ENCODE results near the gene LAYN.

Gene LAYN

GRCh38 chr11:111592491-111592890, 52.0 kb downstream of the LAYN start:
- H3K27ac ChIP-seq (ENCODE audit: low read depth, low read length): no peak overlapping the region
- TF ChIP-seq EZH2phosphoT487 (IDR thresholded peaks at IDR 0.05; ENCODE audit: borderline replicate concordance, low read length): no peak
- no peak for TF ChIP-seq CTCF (IDR thresholded peaks at IDR 0.05; ENCODE audit: low read depth, low read length, poor library complexity, severe bottlenecking)
- no peaks in the 10 kb centered on the region for H3K9me2 ChIP-seq (replicated peaks; ENCODE audit: control insufficient read depth, low read length)
- H4K20me1 ChIP-seq (ENCODE audit: control insufficient read depth, insufficient read depth, low read depth, low read length): no peaks in the 10 kb centered on the region
- H3F3A ChIP-seq (ENCODE audit: control insufficient read depth, insufficient read depth): no peaks in the 10 kb centered on the region
- H3K4me2 ChIP-seq (ENCODE audit: low read length): no peak overlapping the region
- H3K79me2 ChIP-seq (ENCODE audit: control insufficient read depth, low read length): no peaks in the 10 kb centered on the region
- H3K36me3 ChIP-seq (ENCODE audit: control insufficient read depth, low read length): no peaks in the 10 kb centered on the region
- no peak overlapping the region for H3K4me3 ChIP-seq (ENCODE audit: low read length)
- peaks cover 5% of the 10 kb centered on the region; the same call in 1 of the 2 replicates for H3K27me3 ChIP-seq (ENCODE audit: control insufficient read depth, low read length)
- H3K4me1 ChIP-seq (ENCODE audit: control insufficient read depth, low read length): peaks cover 6% of the 10 kb centered on the region; the same call in 1 of the 2 replicates
- H3K9me3 ChIP-seq (ENCODE audit: control insufficient read depth, insufficient read depth, low read length): no peaks in the 10 kb centered on the region; the same call in 1 of the 2 replicates

- Histone ChIP-seq H3K79me2 (ENCODE audit: control insufficient read depth, low read length) (no peaks in the 10 kb centered on the region), H3K9me2 (replicated peaks; ENCODE audit: control insufficient read depth, low read length) (no peaks in the 10 kb centered on the region), H3K4me3 (ENCODE audit: low read length) (no peak overlapping the region), H3F3A (ENCODE audit: control insufficient read depth, insufficient read depth) (0 out of 2 replicates have a peak, but pooled peaks cover 3% of the 10 kb centered on the region), H3K27ac (ENCODE audit: low read depth, low read length) (no peak overlapping the region), H3K36me3 (ENCODE audit: control insufficient read depth, low read length) (no peaks in the 10 kb centered on the region), H3K4me1 (ENCODE audit: control insufficient read depth, low read length) (peaks cover 9% of the 10 kb centered on the region), H4K20me1 (ENCODE audit: control insufficient read depth, insufficient read depth, low read depth, low read length) (no peaks in the 10 kb centered on the region), H3K9me3 (ENCODE audit: control insufficient read depth, insufficient read depth, low read length) (no peaks in the 10 kb centered on the region; the same call in 1 of the 2 replicates), H3K27me3 (ENCODE audit: control insufficient read depth, low read length) (no peaks in the 10 kb centered on the region), H3K4me2 (ENCODE audit: low read length) (no peak overlapping the region)
- TF ChIP-seq EZH2phosphoT487 (IDR thresholded peaks at IDR 0.05; ENCODE audit: borderline replicate concordance, low read length): no peak
Observed at GRCh38 chr11:111596319-111596718, 55.8 kb downstream of the LAYN start.

- H4K20me1 ChIP-seq (ENCODE audit: control insufficient read depth, insufficient read depth, low read depth, low read length): peaks cover 2% of the 10 kb centered on the region; the same call in 1 of the 2 replicates
- no peak overlapping the region for H3K4me2 ChIP-seq (ENCODE audit: low read length)
- no peak overlapping the region for H3K27ac ChIP-seq (ENCODE audit: low read depth, low read length)
- H3K4me3 ChIP-seq (ENCODE audit: low read length): no peak overlapping the region
- H3K4me1 ChIP-seq (ENCODE audit: control insufficient read depth, low read length): peaks cover 14% of the 10 kb centered on the region
- H3K79me2 ChIP-seq (ENCODE audit: control insufficient read depth, low read length): peaks cover 8% of the 10 kb centered on the region
- TF ChIP-seq EZH2phosphoT487 (IDR thresholded peaks at IDR 0.05; ENCODE audit: borderline replicate concordance, low read length): no peak
- no peak for TF ChIP-seq CTCF (IDR thresholded peaks at IDR 0.05; ENCODE audit: low read depth, low read length, poor library complexity, severe bottlenecking)
- 0 out of 2 replicates have a peak, but pooled peaks cover 4% of the 10 kb centered on the region for H3F3A ChIP-seq (ENCODE audit: control insufficient read depth, insufficient read depth)
- H3K9me3 ChIP-seq (ENCODE audit: control insufficient read depth, insufficient read depth, low read length): no peaks in the 10 kb centered on the region; the same call in 1 of the 2 replicates
- no peaks in the 10 kb centered on the region for H3K9me2 ChIP-seq (replicated peaks; ENCODE audit: control insufficient read depth, low read length)
- H3K36me3 ChIP-seq (ENCODE audit: control insufficient read depth, low read length): peaks cover 2% of the 10 kb centered on the region; the same call in 1 of the 2 replicates
- no peaks in the 10 kb centered on the region for H3K27me3 ChIP-seq (ENCODE audit: control insufficient read depth, low read length)
Observed at GRCh38 chr11:111598148-111598547, 57.6 kb downstream of the LAYN start.

GRCh38 chr11:111598559-111598958, 58.0 kb downstream of the LAYN start:
- Histone ChIP-seq H3K4me3 (ENCODE audit: low read length) (no peak overlapping the region), H3K27ac (ENCODE audit: low read depth, low read length) (no peak overlapping the region), H3K4me1 (ENCODE audit: control insufficient read depth, low read length) (peaks cover 17% of the 10 kb centered on the region), H3K4me2 (ENCODE audit: low read length) (no peak overlapping the region), H3K36me3 (ENCODE audit: control insufficient read depth, low read length) (peaks cover 2% of the 10 kb centered on the region; the same call in 1 of the 2 replicates), H3K9me2 (replicated peaks; ENCODE audit: control insufficient read depth, low read length) (no peaks in the 10 kb centered on the region), H3F3A (ENCODE audit: control insufficient read depth, insufficient read depth) (peaks cover 8% of the 10 kb centered on the region; the same call in 1 of the 2 replicates), H3K9me3 (ENCODE audit: control insufficient read depth, insufficient read depth, low read length) (no peaks in the 10 kb centered on the region; the same call in 1 of the 2 replicates), H3K27me3 (ENCODE audit: control insufficient read depth, low read length) (no peaks in the 10 kb centered on the region), H3K79me2 (ENCODE audit: control insufficient read depth, low read length) (peaks cover 12% of the 10 kb centered on the region), H4K20me1 (ENCODE audit: control insufficient read depth, insufficient read depth, low read depth, low read length) (peaks cover 6% of the 10 kb centered on the region; the same call in 1 of the 2 replicates)
- TF ChIP-seq CTCF (IDR thresholded peaks at IDR 0.05; ENCODE audit: low read depth, low read length, poor library complexity, severe bottlenecking): no peak
- no peak for TF ChIP-seq EZH2phosphoT487 (IDR thresholded peaks at IDR 0.05; ENCODE audit: borderline replicate concordance, low read length)
